SK-N-SH (cell line): Measurements from ENCODE around the gene COX4I1. TPM values are rescaled to one million over a fixed set of nuclear protein-coding genes. Genes with fewer than 3 reads are reported as not detected.
A peak's percentile ranks its signal among the peaks of the same experiment; 100 is the strongest.

ENCODE experiments used
- CTCF ChIA-PET: fragments of 300-600, 350-600 bp; formaldehyde crosslinking; extraction: SDS; loops from one replicate; lab custom pipeline; 2021; lab: Yijun Ruan, JAX
- POLR2A ChIA-PET: fragments of 350-600 bp; sonication (Branson Sonifier 250); formaldehyde crosslinking; extraction: SDS; loops from one replicate; lab custom pipeline; 2020; ENCODE audit warnings: antibody characterized with exemption, inconsistent platforms; lab: Yijun Ruan, JAX
- DNase-seq: peaks from one replicate; pipeline ENCODE4 v3.0.0; 2012
- H2AFZ ChIP-seq: fragments of 200-600 bp; sonication (generic); 2 replicates; pipeline ENCODE4 v1.8.1; 2016; ENCODE audit warnings: antibody characterized with exemption, mild to moderate bottlenecking, low read depth
- H3F3A ChIP-seq: fragments of 200-600 bp; sonication (generic); replicated peaks from 2 replicates; pipeline ENCODE3; 2016; ENCODE audit warnings: antibody characterized with exemption, mild to moderate bottlenecking; ENCODE audit not compliant: insufficient read depth
- H3K27ac ChIP-seq, 2 experiments: fragments of 200-500 bp in 1 of 2; fragments of 200-600 bp in 1 of 2; sonication (Bioruptor generic) in 1 of 2; sonication (generic), shearing (Covaris generic) in 1 of 2; 2 replicates each; pipeline versions ENCODE4 v1.5.1 to v1.6.1; 2014 to 2016; ENCODE audit warnings: low read depth in 2 of 2, inconsistent platforms in 1 of 2, low read length in 1 of 2, mild to moderate bottlenecking in 1 of 2, mixed read lengths in 1 of 2
- H3K27me3 ChIP-seq: fragments of 200-600 bp; sonication (generic), shearing (Covaris generic); 2 replicates; pipeline ENCODE4 v1.6.1; 2016; ENCODE audit warnings: mixed run types; ENCODE audit not compliant: insufficient read depth
- H3K36me3 ChIP-seq, 2 experiments: fragments of 200-500 bp in 1 of 2; fragments of 200-600 bp in 1 of 2; sonication (Bioruptor generic) in 1 of 2; sonication (generic) in 1 of 2; replicated peaks in 1 of 2; 2 replicates each; pipeline versions ENCODE3 to v1.5.1; 2014 to 2016; ENCODE audit warnings: low read length in 1 of 2, mild to moderate bottlenecking in 1 of 2; ENCODE audit not compliant: insufficient read depth in 2 of 2, control insufficient read depth in 1 of 2
- H3K4me1 ChIP-seq, 2 experiments: fragments of 200-500 bp in 1 of 2; fragments of 200-600 bp in 1 of 2; sonication (Bioruptor generic) in 1 of 2; sonication (generic), shearing (Covaris generic) in 1 of 2; 2 replicates each; pipeline versions ENCODE4 v1.5.1 to v1.6.1; 2014 to 2016; ENCODE audit warnings: low read depth in 1 of 2, low read length in 1 of 2, mixed run types in 1 of 2; ENCODE audit not compliant: insufficient read depth in 2 of 2, control insufficient read depth in 1 of 2
- H3K4me2 ChIP-seq: fragments of 200-600 bp; sonication (generic), shearing (Covaris generic); 2 replicates; pipeline ENCODE4 v1.6.1; 2017; ENCODE audit warnings: mixed run types
- H3K4me3 ChIP-seq, 2 experiments: fragments of 200-500 bp in 1 of 2; fragments of 200-600 bp in 1 of 2; sonication (Bioruptor generic) in 1 of 2; sonication (generic), shearing (Covaris generic) in 1 of 2; 2 replicates each; pipeline versions ENCODE4 v1.5.1 to v1.8.1; 2014 to 2016; ENCODE audit warnings: low read depth in 2 of 2, inconsistent platforms in 1 of 2, low read length in 1 of 2, mild to moderate bottlenecking in 1 of 2, mixed read lengths in 1 of 2, moderate library complexity in 1 of 2
- H3K79me2 ChIP-seq: fragments of 200-600 bp; sonication (generic); 2 replicates; pipeline ENCODE4 v1.8.1; 2017; ENCODE audit warnings: mild to moderate bottlenecking; ENCODE audit not compliant: insufficient read depth
- H3K9ac ChIP-seq: fragments of 200-600 bp; sonication (generic); 2 replicates; pipeline ENCODE4 v1.6.1; 2017; ENCODE audit warnings: mixed run types
- H3K9me2 ChIP-seq: fragments of 200-600 bp; sonication (generic); 2 replicates; pipeline ENCODE4 v1.6.1; 2017; ENCODE audit warnings: mixed run types
- H3K9me3 ChIP-seq: fragments of 200-600 bp; sonication (generic); 2 replicates; pipeline ENCODE4 v1.6.1; 2017; ENCODE audit warnings: mixed run types, mild to moderate bottlenecking, moderate library complexity
- H4K20me1 ChIP-seq: fragments of 200-600 bp; sonication (generic); 2 replicates; pipeline ENCODE4 v1.6.1; 2017; ENCODE audit warnings: mild to moderate bottlenecking, mixed run types; ENCODE audit not compliant: insufficient read depth
- CTCF ChIP-seq: fragments of 200-600 bp; sonication (generic); IDR thresholded peaks from 2 replicates; pipeline ENCODE4 v1.6.1; 2017; ENCODE audit warnings: antibody characterized with exemption, mild to moderate bottlenecking, moderate library complexity
- EP300 ChIP-seq, 2 experiments: IDR thresholded peaks; 2 replicates each; pipeline versions ENCODE4 v1.4.0 to v1.6.1; 2012; ENCODE audit warnings: borderline replicate concordance in 1 of 2, low read depth in 1 of 2, low read length in 1 of 2
- EZH2phosphoT487 ChIP-seq: fragments of 200-600 bp; sonication (generic); IDR thresholded peaks from 2 replicates; pipeline ENCODE4 v1.6.1; 2017; ENCODE audit warnings: low read depth, mixed run types, mild to moderate bottlenecking, antibody characterized with exemption, moderate library complexity, borderline replicate concordance
- GABPA ChIP-seq: IDR thresholded peaks from 2 replicates; pipeline ENCODE4 v1.4.0; 2012; ENCODE audit warnings: low read depth, mild to moderate bottlenecking
- GATA2 ChIP-seq: sonication (generic); formaldehyde crosslinking; IDR thresholded peaks from 2 replicates; pipeline ENCODE4 v1.5.0; 2020; ENCODE audit warnings: mild to moderate bottlenecking, missing genetic modification reagents
- IRF3 ChIP-seq: fragments of 150-350 bp; IDR thresholded peaks from 2 replicates; pipeline ENCODE4 v1.6.1; 2016; ENCODE audit warnings: mild to moderate bottlenecking, low read depth, low read length
- JUND ChIP-seq: IDR thresholded peaks from 2 replicates; pipeline ENCODE4 v1.4.0; 2012
- MAX ChIP-seq: IDR thresholded peaks from 2 replicates; pipeline ENCODE4 v1.4.0; 2012; ENCODE audit warnings: low read depth
- RCOR1 ChIP-seq: fragments of 150-350 bp; IDR thresholded peaks from 2 replicates; pipeline ENCODE4 v1.6.1; 2017; ENCODE audit warnings: antibody characterized with exemption, low read length
- RXRA ChIP-seq: IDR thresholded peaks from 2 replicates; pipeline ENCODE4 v1.4.0; 2012; ENCODE audit warnings: low read depth, mild to moderate bottlenecking, borderline replicate concordance
- TAF1 ChIP-seq: IDR thresholded peaks from 2 replicates; pipeline ENCODE4 v1.6.1; 2012; ENCODE audit warnings: low read depth, mild to moderate bottlenecking, low read length, moderate library complexity, borderline replicate concordance
- TEAD4 ChIP-seq: IDR thresholded peaks from 2 replicates; pipeline ENCODE4 v1.4.0; 2012; ENCODE audit warnings: mild to moderate bottlenecking, borderline replicate concordance; ENCODE audit not compliant: insufficient read depth
- WGBS: methylation state at CpG from one replicate; pipeline ENCODE4 v1.1.6; 2017; ENCODE audit warnings: low lambda C conversion rate; 5-methylcytosine and 5-hydroxymethylcytosine counted together
- polyA plus RNA-seq, 3 experiments: library from polyadenylated mRNA; depleted of rRNA; stranded (reverse); fragments of >200 nt; gene quantifications; 2 replicates each; pipeline ENCODE4 v1.2.3, GENCODE V29; 2012

The COX4I1 gene
- polyA plus RNA-seq, 1 of the 3 experiments (the other 2 are of a cell fraction) = 1,294 TPM

- TF ChIP-seq IRF3 = no peak
- no peak; a peak in 1 of 4 replicates for TF ChIP-seq EP300 (IDR thresholded peaks at IDR 0.05; ENCODE audit: borderline replicate concordance in 1 of 2, low read depth in 1 of 2, low read length in 1 of 2)
- TF ChIP-seq JUND = no peak
These were observed 47.6 kb upstream of the COX4I1 start (continued) for GRCh38 chr16:85751698-85752501.

- no peaks in the 10 kb centered on the region for H4K20me1 ChIP-seq
- no peak overlapping the region for H2AFZ ChIP-seq
- no peaks in the 10 kb centered on the region for H3K27me3 ChIP-seq
- POLR2A ChIA-PET = no interaction called here
- WGBS = 55% methylated on average over 10 of the region's 21 CpGs
- peaks cover 10 to 14% of the 10 kb centered on the region in 2 experiments; a peak in 2 of 4 replicates for H3K4me1 ChIP-seq
- no peaks in the 10 kb centered on the region for H3K9me3 ChIP-seq
- no peaks in the 10 kb centered on the region for H3K9me2 ChIP-seq
- H3K9ac ChIP-seq = no peak overlapping the region
- H3K27ac ChIP-seq = no peak overlapping the region
- peaks cover 19% of the 10 kb centered on the region for H3K79me2 ChIP-seq
- TF ChIP-seq RXRA (no peak), GATA2 (CRISPR knock-in tag) (no peak), CTCF (peak; percentile 27; the same call in 1 of the 2 replicates), MAX (no peak), RCOR1 (no peak), TEAD4 (no peak), GABPA (no peak), TAF1 (no peak), EZH2phosphoT487 (no peak)
- no peak overlapping the region for H3K4me3 ChIP-seq
- peak; percentile 54 for DNase-seq
- no peaks in the 10 kb centered on the region for H3K36me3 ChIP-seq
- H3K4me2 ChIP-seq = peak overlapping the region; percentile 81
- peaks cover 9% of the 10 kb centered on the region for H3F3A ChIP-seq
- CTCF ChIA-PET = interaction anchor here (0.6 to 1.3 kb wide), 7 partner anchors 13 to 91 kb away, joined by 3 read pairs; no protein-coding TSS in a partner anchor
These were observed 46.7 kb upstream of the COX4I1 start for GRCh38 chr16:85752511-85753420.
